Fibroblast of villous mesenchyme (primary cell): ENCODE measurements around the gene DRICH1. TPM values are rescaled to one million over a fixed set of nuclear protein-coding genes. Genes with fewer than 3 reads are reported as not detected.
"Not testable (repeated sequence)": the region's sequence is repeated elsewhere in the genome, so short reads cannot be mapped to it uniquely, and the experiment has no call there.

ENCODE experiments used
- DNase-seq: peaks from one replicate; pipeline ENCODE4 v3.0.0-alpha.2; 2010; ENCODE audit warnings: low read depth
- H3K4me3 ChIP-seq: 2 replicates; pipeline ENCODE4 v1.5.1; 2011; ENCODE audit warnings: low read depth, mild to moderate bottlenecking, low read length
- CTCF ChIP-seq: IDR thresholded peaks from 2 replicates; pipeline ENCODE4 v1.5.1; 2012; ENCODE audit warnings: low read depth, mild to moderate bottlenecking, low read length; ENCODE audit not compliant: insufficient read depth
- total RNA-seq: library from RNA; depleted of rRNA; stranded (reverse); fragments of >200 nt; gene quantifications from 2 replicates; pipeline ENCODE4 v1.2.3, GENCODE V29; 2012

The DRICH1 gene
- total RNA-seq, 1 donor, result under 0.01 TPM

DNA sequence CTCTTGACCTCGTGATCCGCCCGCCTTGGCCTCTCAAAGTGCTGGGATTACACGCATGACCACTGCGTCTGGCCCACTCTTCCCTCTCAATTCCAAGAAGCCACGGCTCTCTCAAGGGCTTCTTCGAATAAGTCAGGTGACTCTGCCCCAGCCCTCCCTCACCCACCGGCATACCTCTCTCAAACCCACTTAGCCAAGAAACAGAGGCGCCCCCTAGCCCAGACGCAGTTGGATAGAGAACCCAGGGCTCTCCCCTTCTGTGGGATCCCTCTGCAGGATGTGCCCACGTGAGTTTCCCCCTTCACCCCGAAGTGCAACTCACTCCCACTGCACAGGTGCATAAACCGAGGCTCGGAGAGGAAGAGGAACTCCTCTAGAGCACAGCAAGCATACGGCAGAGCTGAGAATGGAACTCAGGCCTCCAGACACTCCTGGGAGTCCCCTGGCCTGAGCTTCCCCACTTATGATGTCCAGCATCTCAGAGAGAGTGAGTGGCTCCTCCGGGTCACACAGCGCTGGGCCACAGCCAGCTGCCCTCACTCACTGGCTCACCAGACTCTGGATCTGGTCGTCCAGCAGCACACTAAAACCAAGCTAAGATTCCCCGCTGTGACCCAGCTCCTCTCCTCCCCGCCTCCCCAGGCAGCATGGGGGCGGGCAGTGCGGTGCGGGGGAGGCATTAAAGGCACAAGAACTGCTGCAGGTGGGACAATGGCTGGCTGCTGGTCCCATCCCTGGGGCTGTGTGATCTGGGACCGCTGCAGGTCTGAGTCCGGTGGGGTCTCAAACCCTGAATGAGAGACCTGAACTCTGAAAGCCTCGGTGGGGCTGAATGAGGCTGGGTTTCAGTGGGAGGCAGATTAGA, 41.9 kb upstream of the DRICH1 start:
- no peak for DNase-seq
- no peak overlapping the region for H3K4me3 ChIP-seq
- TF ChIP-seq CTCF, result no peak

- no peak for DNase-seq
- TF ChIP-seq CTCF, result no peak
Measured at GRCh38 chr22:23673050-23673620, 41.0 kb upstream of the DRICH1 start.

GRCh38 chr22:23672307-23673049, 40.4 kb upstream of the DRICH1 start:
- DNase-seq, H3K4me3 ChIP-seq: not testable (repeated sequence)

More at GRCh38 chr22:23673050-23673620, 41.0 kb upstream of the DRICH1 start:
- H3K4me3 ChIP-seq, result no peak overlapping the region

- not testable (repeated sequence) for DNase-seq, H3K4me3 ChIP-seq
Measured at GRCh38 chr22:23671387-23671786, 39.3 kb upstream of the DRICH1 start.

- no peak for DNase-seq
- TF ChIP-seq CTCF, result no peak
- H3K4me3 ChIP-seq, result no peak overlapping the region
Measured at GRCh38 chr22:23670378-23671295, 38.5 kb upstream of the DRICH1 start.

GRCh38 chr22:23660381-23660780, 28.3 kb upstream of the DRICH1 start:
- H3K4me3 ChIP-seq, DNase-seq: not testable (repeated sequence)

- TF ChIP-seq CTCF, result no peak
Measured at GRCh38 chr22:23657727-23658126, 25.6 kb upstream of the DRICH1 start.

More at GRCh38 chr22:23657727-23658126, 25.6 kb upstream of the DRICH1 start:
- no peak for DNase-seq
- no peak overlapping the region for H3K4me3 ChIP-seq
